ENCODE data around the gene PXDN.
A peak's percentile ranks its signal among the peaks of the same experiment; 100 is the strongest.

PXDN gene

GRCh38 chr2:1647417-1648240, 96.7 kb downstream of the PXDN start:
- no peak for DNase-seq

GRCh38 chr2:1645761-1646476, 98.4 kb downstream of the PXDN start:
- no peak for DNase-seq

GRCh38 chr2:1644427-1644826, 99.9 kb downstream of the PXDN start:
- no peak for DNase-seq

DNA sequence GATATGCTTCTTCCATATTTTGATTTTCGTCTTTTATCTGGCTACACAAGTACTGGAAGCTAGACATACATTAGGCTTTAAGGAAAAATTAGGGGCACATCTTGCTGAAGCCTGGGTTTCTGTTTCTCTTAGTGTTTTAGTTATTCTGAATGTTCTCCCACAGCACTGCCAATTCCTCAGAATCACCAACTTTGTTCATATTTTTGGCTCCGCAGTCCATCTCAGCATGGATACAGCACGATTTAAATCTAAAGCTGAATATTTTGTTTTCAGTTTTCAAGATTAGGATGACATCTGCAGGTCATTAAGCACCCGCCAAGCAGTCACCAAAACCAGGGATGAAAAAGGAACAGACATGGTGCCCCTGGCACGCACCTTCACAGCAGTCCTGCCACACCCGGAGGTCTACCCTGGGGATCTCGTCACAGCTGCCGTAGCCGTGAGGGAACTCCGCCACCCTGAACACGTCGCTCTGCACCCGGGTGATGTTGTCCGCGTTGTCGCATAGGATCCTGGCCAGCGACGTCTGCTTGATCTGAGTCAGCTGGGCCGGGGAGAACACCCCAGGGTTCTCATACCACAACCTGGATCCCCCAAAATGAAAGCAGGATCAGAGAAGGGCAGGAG, 101.2 kb downstream of the PXDN start:
- DNase-seq = no peak

- no peak for DNase-seq
Observed at GRCh38 chr2:1642066-1642861, 102.1 kb downstream of the PXDN start.

DNA sequence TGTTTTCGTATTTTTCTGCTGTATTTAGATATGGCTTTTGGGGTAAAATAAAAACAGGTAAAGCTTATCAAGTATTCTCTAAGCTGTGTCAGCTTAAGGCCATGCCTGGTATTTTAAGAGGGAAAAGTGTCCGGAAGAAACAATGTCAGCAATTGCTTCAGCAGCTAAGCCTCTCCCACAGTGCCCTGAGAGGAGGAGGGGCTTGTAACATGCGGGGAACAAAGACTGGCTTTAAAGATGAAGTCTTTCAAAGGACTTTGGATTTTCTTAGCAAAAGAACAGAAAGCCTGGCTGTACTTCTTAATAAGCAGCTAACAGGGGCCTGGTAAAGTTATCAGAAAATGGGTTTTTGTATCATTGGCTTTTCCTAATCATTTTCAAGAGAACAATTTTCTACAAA, 102.8 kb downstream of the PXDN start:
- DNase-seq = no peak

DNA sequence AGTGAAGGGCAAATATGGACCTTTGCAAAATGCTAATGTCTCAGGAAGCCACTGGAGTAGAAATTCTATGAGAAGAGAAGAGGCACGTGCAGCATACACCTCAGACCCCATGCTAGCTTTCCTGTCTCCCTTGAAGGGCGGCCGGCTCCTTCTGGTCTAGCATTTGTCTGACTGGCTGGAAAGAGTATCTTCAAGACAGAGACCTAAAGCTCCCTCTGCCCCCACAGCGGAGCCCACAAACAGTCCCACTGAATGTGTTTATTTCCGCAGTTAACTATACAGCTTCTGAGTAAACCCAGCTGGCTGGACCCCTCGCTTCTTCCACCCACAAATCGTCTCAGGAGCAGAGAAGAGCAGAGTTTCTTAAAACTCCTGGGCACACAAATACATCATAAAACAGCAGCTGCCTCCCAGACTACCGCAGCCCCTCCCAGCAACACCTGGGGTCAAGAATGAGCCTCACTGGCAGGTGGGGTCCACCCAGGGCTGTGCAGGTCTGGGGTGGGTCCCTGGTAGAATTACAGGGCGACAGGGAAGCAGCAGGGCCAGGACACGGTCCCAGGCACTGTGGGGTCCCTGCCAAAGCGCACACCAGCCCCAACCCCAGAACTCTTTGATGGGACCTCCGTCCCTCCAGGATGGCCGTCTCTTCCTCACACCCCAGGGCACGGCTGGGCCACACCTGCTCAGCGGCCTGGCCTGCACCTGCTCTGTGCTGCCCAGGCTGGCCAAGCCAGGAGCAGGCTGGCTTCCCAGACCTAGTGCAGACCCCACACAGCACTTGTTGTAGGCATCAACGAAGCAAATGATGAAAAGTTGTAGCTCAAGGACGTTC, 103.8 kb downstream of the PXDN start:
- DNase-seq = no peak

- no peak for DNase-seq
Observed at GRCh38 chr2:1639086-1639858, 105.0 kb downstream of the PXDN start.

GRCh38 chr2:1638281-1638860, 105.9 kb downstream of the PXDN start:
- DNase-seq = no peak

GRCh38 chr2:1636791-1637415, 107.4 kb downstream of the PXDN start:
- no peak for DNase-seq

GRCh38 chr2:1635823-1636222, 108.5 kb downstream of the PXDN start:
- DNase-seq = no peak

- no peak for DNase-seq
Observed at GRCh38 chr2:1634681-1635341, 109.5 kb downstream of the PXDN start.

GRCh38 chr2:1633936-1634587, 110.3 kb downstream of the PXDN start:
- no peak for DNase-seq

DNA sequence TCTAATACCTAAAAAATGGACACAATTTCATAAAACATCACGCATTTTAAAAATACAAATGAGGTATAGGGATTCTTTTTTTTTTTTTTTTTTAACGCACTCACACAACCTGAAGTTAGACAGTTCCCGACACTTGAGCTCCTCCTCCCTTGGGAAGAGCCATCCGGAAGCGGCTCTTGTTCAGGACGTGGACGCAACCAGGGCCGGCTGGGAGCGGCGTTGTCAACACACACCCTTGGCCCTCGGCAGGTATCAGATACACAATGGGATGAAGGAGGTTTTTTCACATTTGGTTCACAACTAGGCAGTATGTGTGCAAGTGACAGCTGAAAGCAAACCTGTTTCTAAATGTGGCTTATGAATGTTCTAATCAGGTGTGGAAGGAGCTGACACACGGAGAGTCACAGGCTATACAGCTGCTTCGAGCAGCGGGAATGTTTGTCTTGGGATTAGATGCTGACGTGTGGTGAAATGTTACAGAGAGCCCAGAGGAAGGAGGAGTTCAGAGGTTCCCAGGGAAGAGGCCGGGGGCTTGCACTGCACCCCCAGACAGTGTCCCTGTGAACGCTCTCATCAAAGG, 111.1 kb downstream of the PXDN start:
- no peak for DNase-seq

- DNase-seq = no peak
Observed at GRCh38 chr2:1632510-1632909, 111.8 kb downstream of the PXDN start.

- DNase-seq = no peak
Observed at GRCh38 chr2:1632002-1632348, 112.3 kb downstream of the PXDN start.

DNA sequence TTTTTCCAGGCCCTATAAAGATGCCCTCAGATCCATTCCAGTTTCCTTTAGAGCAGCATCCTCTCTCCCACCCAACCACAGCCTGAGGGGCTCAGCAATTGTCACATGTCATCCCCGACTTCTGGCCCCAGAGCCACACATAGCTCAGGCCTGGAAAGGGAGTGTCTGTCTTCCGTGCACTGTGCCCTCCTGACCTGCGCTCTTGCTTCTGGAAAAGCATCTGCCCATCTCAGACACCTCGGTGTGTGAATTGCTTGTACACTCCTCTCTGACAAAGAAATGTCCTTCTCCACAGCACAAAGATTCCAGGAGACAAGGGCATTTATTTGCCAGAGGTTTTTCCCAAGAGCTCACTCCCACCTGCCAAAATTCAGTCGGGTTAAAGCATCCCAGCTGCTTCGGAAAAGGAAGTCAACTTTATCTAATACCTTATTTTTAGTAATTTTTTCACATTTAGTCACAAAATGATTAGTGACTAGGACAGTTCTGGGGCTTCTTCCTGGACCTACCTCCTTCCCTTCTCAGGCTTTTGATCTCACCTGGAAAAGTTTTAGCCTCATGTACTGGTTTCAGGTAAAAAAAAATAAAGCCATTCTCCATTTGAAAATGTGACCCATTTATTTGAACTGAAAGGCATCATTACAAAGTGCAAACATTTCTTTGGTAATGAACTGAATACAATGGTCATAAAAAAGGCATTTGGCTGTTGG, 112.9 kb downstream of the PXDN start:
- DNase-seq = no peak

- peak; percentile 22 for DNase-seq
Observed at GRCh38 chr2:1628893-1629292, 115.4 kb downstream of the PXDN start.

All from NCI-H226 (cell line).